Glomerular endothelial cell (primary cell): ENCODE data around the gene TRIM54. TPM values are rescaled to one million over a fixed set of nuclear protein-coding genes. Genes with fewer than 3 reads are reported as not detected.

ENCODE experiments used
- DNase-seq: peaks from one replicate; pipeline ENCODE4 v3.0.0-alpha.2; 2011; ENCODE audit warnings: low read depth, low spot score; ENCODE audit errors: extremely low read depth
- total RNA-seq: library from RNA; depleted of rRNA; stranded (reverse); fragments of >200 nt; gene quantifications from 2 replicates; pipeline ENCODE4 v1.2.3, GENCODE V29; 2015

TRIM54 gene
- total RNA-seq: 0.12 TPM in 1 of 2 replicates, not detected in the other

DNA sequence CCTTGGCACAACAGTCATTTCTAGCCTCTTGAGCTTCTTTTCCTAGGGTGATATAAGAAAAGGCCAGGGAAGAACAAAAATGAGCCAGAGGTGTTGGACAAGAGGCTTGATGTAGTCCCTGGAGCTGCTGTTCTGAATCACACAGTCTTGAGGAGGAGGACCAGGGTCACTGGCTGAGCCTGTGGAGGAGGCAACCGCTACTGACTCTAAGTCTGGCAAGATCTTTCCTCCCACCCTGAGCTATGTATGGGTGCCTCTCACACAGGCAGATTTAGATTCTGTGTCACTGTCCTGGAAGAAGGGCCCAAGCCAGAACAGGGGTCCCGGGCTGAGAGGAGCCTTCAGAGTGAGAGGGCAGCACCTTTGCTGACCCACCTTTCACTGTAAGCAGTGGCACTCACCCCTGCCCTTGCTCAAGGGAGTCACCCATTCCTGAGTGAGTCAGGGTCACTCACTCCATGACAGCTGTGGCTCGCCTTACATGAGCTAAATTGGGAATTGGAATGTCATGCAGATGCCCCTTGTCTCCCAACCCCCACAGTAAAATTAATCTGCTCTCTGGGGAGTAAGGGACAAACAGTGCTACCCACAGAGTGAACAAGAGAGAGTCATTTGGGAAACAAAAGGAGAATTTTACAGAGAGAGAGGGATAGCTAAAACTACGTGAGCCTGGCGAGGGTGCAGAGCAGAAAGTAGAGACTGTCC is at the start of gene TRIM54:
Gene TRIM54, plus strand, starts transcription at position 575 of the 705 bp plus-strand sequence. CDS start 303 bp downstream, outside the sequence.
- DNase-seq: no peak

- no peak for DNase-seq
These were observed 48.9 kb upstream of the TRIM54 start for GRCh38 chr2:27233341-27233740.

DNA sequence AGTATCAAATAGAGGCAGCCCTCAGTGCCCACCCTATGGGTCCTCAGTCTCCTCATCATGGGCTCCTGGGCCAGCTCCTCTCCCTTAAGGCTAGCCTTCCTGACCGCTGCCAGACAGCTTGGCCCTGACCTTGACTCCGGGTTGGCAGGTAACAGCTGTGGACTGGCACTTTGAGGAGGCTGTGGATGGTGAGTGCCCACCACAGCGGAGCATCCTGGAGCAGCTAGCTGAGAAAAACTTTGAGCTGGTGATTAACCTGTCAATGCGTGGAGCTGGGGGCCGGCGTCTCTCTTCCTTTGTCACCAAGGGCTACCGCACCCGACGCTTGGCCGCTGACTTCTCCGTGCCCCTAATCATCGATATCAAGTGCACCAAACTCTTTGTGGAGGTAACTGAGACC is 46.1 kb upstream of the TRIM54 start:
- DNase-seq: no peak

- DNase-seq: no peak
These were observed 45.6 kb upstream of the TRIM54 start for GRCh38 chr2:27236626-27237025.

DNA sequence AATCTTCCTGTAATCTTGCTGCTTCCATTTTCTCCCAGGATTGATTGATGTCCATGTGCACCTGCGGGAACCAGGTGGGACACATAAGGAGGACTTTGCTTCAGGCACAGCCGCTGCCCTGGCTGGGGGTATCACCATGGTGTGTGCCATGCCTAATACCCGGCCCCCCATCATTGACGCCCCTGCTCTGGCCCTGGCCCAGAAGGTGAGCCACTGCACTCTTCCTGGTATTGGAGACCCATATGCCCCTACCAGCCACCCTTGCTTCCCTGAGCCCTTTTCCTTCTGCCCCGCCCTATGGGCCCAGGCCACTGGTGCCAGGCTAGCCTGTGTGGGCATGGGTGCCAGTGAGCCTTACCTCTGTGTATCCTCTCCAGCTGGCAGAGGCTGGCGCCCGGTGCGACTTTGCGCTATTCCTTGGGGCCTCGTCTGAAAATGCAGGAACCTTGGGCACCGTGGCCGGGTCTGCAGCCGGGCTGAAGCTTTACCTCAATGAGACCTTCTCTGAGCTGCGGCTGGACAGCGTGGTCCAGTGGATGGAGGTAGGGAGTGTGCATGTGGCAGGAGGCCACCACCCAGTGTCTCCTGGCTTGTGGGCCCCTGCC is 44.8 kb upstream of the TRIM54 start:
- no peak for DNase-seq

- DNase-seq: no peak
These were observed 43.3 kb upstream of the TRIM54 start for GRCh38 chr2:27238976-27239375.

GRCh38 chr2:27240406-27240805 is 41.8 kb upstream of the TRIM54 start:
- DNase-seq: no peak

GRCh38 chr2:27241761-27242613 is 40.2 kb upstream of the TRIM54 start:
- no peak for DNase-seq

DNA sequence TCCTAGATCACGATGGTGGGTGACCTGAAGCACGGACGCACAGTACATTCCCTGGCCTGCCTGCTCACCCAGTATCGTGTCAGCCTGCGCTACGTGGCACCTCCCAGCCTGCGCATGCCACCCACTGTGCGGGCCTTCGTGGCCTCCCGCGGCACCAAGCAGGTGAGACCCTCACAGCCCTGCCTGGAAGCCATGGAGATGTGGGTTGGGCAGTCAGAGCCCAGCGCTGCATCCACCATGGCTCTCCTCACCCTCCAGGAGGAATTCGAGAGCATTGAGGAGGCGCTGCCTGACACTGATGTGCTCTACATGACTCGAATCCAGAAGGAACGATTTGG is 39.6 kb upstream of the TRIM54 start:
- DNase-seq: no peak

- no peak for DNase-seq
These were observed 38.7 kb upstream of the TRIM54 start for GRCh38 chr2:27243391-27244130.

DNA sequence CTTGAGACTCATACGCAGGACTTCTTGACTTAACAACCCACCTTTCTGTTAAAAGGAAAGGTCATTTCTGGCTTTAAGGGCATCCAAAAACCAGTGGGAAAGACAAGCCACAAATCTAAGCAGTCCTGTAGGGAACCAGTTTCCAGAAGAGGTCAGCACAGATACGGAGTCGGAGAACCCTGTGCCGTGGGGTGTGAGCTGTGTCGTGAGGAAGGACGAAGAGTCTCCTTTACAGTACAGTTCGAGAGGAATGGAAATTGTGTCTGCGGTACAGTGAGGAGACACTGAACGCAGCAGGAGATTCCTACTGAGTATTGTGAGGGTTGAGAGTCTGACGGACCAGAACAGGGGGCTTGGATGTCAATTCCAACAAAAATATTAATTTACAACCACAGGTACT is 37.1 kb upstream of the TRIM54 start:
- DNase-seq: no peak

DNA sequence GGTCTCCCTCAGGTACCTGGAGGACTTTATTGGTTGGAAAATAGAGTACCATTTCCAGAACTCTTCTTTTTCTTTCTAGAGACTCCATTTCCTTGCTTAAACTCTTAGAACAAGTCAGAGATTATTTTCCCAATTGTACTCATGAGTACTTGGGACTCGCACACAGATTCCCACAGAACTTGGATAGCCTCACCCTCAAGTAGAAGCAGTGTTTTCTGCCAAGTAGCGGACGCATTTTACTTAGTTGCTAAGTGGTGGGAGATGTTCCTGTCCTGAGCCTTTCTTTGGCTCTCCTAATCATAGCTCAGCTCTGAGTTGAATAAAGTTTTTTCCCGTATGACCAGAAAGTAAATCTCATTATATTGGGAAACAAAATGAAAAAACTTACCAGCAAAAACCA is 36.6 kb upstream of the TRIM54 start:
- DNase-seq: no peak

- DNase-seq: no peak
These were observed 34.3 kb upstream of the TRIM54 start for GRCh38 chr2:27247893-27248292.

GRCh38 chr2:27249159-27249890 is 32.9 kb upstream of the TRIM54 start:
- DNase-seq: no peak

DNA sequence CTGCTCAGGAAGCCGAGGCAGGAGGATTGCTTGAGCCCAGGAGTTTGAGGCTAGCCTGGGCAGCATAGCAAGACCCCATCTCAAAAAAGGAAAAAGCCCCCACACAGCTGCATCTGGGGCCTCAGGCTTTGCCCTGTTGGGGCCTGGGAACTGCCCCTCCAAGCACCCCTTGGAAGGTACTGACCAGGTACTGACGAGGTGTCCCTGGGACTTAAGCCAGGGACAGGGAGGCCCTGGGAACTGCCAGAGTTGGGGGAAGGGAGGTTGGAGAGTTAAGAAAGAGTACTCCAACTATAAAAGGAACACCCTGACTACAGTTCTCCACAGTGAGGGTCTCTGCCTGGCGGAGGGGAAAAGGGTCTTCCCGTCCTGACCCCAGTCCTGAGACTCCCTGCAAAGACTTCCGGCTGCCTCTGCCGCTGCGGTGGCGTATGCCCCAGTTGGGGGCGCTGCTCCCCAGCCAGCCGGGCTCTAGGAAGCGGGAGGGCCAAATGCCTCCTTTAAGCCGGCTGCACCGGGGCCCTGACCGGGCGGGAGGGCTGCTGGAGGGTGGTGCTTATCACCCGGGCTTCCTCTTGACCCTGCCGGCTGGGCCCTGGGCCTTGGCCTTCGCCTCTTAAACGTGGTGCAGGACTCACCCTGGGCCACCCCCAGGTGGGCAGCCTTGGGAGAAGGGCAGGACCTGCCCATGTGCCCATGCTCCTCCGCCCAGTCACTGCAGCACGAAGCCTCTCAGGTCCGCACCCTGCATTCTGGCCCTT is 32.2 kb upstream of the TRIM54 start:
- no peak for DNase-seq

GRCh38 chr2:27250652-27251379 is 31.4 kb upstream of the TRIM54 start:
- DNase-seq: no peak

DNA sequence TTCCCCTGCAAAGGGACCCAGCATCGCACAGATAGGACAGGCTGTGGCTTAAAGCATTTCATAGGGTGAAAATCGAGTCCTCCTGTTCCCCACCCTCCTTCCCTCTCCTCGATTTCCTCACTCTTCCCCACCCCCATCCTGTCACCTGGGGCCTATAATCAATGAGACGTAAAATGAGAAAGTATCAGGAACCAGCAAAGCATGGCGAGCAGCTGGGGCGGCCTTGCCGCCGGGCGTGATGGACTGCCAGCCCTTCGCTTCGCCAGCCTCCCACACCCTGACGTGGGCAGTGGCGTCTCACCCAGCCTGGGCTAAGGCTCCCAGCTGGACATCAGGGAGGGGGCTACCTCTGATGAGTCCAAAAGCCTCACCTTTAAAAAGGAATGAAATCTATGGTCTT is 30.5 kb upstream of the TRIM54 start:
- no peak for DNase-seq

- no peak for DNase-seq
These were observed 27.0 kb upstream of the TRIM54 start for GRCh38 chr2:27255187-27255586.

DNA sequence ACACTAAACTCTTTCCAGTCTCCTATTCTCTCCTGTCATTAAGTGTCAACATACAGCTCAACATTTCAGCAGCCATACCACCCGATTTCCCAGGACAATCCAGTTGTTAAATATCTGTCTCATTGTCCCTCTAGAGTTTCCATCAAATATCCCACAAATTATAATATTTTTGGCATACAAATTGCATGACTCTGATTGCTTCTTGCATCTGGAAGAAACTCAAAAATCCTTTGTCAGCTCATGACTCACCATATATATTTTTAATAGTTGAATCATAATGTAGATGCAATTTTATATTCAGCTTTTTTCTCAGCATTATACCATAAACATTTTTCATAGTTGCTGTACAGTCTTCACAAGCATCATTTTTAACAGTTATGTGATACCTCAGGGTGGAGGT is 26.6 kb upstream of the TRIM54 start:
- no peak for DNase-seq
